ENCODE data around the gene NLGN2. TPM values are rescaled to one million over a fixed set of nuclear protein-coding genes. Genes with fewer than 3 reads are reported as not detected.

The NLGN2 gene
- total and polyA plus RNA-seq, 2 of the 8 experiments (the other 6 are each of a cell fraction or from before 2014, with no cell fraction given) = 21.2 to 62.8 TPM

GRCh38 chr17:7408863-7409262 is 1.2 kb downstream of the NLGN2 start:
- Histone ChIP-seq H3K4ac (replicated peaks; ENCODE audit: insufficient read length, low read depth, low read length) (no peak overlapping the region), H4K20me1 (replicated peaks in 1 of 2; ENCODE audit: control insufficient read depth in 1 of 2, insufficient read depth in 2 of 2, low read length in 2 of 2) (peaks cover 0 to 19% of the 10 kb centered on the region in 2 experiments), H3K9me3 (ENCODE audit: insufficient read depth in 2 of 2, low read depth in 1 of 2, low read length in 1 of 2) (no peaks in the 10 kb centered on the region), H3K18ac (ENCODE audit: extremely low read depth, low read length) (no peak overlapping the region), H3K4me3 (ENCODE audit: extremely low read depth in 1 of 4, insufficient read depth in 2 of 4, low read depth in 3 of 4, low read length in 4 of 4) (peak overlapping the region in 1 of 4 experiments; percentile 44; a peak in 3 of 8 replicates), H3K23me2 (ENCODE audit: low read depth, low read length) (peaks cover 13% of the 10 kb centered on the region; the same call in 1 of the 2 replicates), H2AK5ac (ENCODE audit: low read depth, low read length) (peak overlapping the region; percentile 53; the same call in 1 of the 2 replicates), H3K56ac (replicated peaks; ENCODE audit: insufficient read length, low read depth, low read length) (no peak overlapping the region), H3K9ac (replicated peaks in 1 of 4; ENCODE audit: extremely low read depth in 1 of 4, low read depth in 3 of 4, low read length in 3 of 4) (no peak overlapping the region), H2AFZ (ENCODE audit: low read length) (no peak overlapping the region), H2BK5ac (ENCODE audit: low read depth, low read length) (no peak overlapping the region), H3K36me3 (ENCODE audit: control insufficient read depth in 2 of 4, insufficient read depth in 4 of 4, low read length in 3 of 4) (peaks cover 2 to 22% (median 17%) of the 10 kb centered on the region in 4 experiments; a peak in 5 of 8 replicates), H3K14ac (ENCODE audit: insufficient read length) (no peak overlapping the region), H3K4me2 (ENCODE audit: insufficient read depth in 1 of 2, low read depth in 2 of 2, low read length in 2 of 2) (peak overlapping the region; percentile 43 to 90; a peak in 3 of 4 replicates), H3K27me3 (replicated peaks in 1 of 4; ENCODE audit: control insufficient read depth in 3 of 4, extremely low read depth in 1 of 4, insufficient read depth in 3 of 4, low read length in 3 of 4) (no peaks in the 10 kb centered on the region; a peak in 1 of 7 replicates), H3K79me1 (ENCODE audit: low read depth, low read length) (peaks cover 4% of the 10 kb centered on the region; the same call in 1 of the 2 replicates), H3K23ac (ENCODE audit: insufficient read length) (no peak overlapping the region), H3K27ac (ENCODE audit: low read depth, low read length) (no peak overlapping the region), H2BK12ac (ENCODE audit: low read depth, low read length) (peak overlapping the region; percentile 84; the same call in 1 of the 2 replicates), H3K79me2 (ENCODE audit: control insufficient read depth in 1 of 2, insufficient read depth in 2 of 2, low read length in 2 of 2) (peaks cover 0 to 5% of the 10 kb centered on the region in 2 experiments; a peak in 1 of 4 replicates), H4K8ac (ENCODE audit: extremely low read depth, insufficient read depth, low read length) (no peak overlapping the region), H2BK15ac (ENCODE audit: low read length) (0 out of 2 replicates have a peak overlapping the region, but pooled peaks have one; percentile 88), H2BK120ac (replicated peaks; ENCODE audit: low read depth, low read length) (no peak overlapping the region), H3K4me1 (replicated peaks in 1 of 4; ENCODE audit: control insufficient read depth in 3 of 4, insufficient read depth in 4 of 4, low read length in 3 of 4) (peaks cover 0 to 19% (median 11%) of the 10 kb centered on the region in 4 experiments; a peak in 5 of 7 replicates), H4K91ac (replicated peaks; ENCODE audit: insufficient read length, low read length) (no peak overlapping the region), H2BK20ac (ENCODE audit: low read length) (0 out of 2 replicates have a peak overlapping the region, but pooled peaks have one; percentile 32), H4K5ac (ENCODE audit: insufficient read length, low read depth, low read length) (no peak overlapping the region)
- ChIA-PET CTCF (ENCODE audit: partially characterized antibody) (interaction anchor here (0.6 to 1.5 kb wide), 5 partner anchors 22 to 152 kb away, joined by 3 to 4 read pairs (median 3); no protein-coding TSS in a partner anchor), POLR2A (ENCODE audit: partially characterized antibody) (interaction anchor here (0.7 to 8.2 kb wide), 11 partner anchors 11 to 176 kb away, joined by 3 to 66 read pairs (median 3); partner anchors contain the start of genes FGF11, POLR2A, TMEM102 and TNK1)
- 83% methylated on average over 6 of the region's 6 CpGs; no CpG with 5 or more reads in 1 of the 2 experiments for WGBS, 2 experiments (ENCODE audit: extremely low coverage in 1 of 2, insufficient coverage in 1 of 2, insufficient read length in 1 of 2, insufficient replicate concordance in 2 of 2, low coverage in 1 of 2, low lambda C conversion rate in 2 of 2, missing lambda C conversion rate in 1 of 2)
- FAIRE-seq (no peak), DNase-seq (ENCODE audit: low read depth in 1 of 2, low spot score in 2 of 2) (no peak)
- TF ChIP-seq RXRA (IDR thresholded peaks at IDR 0.05; ENCODE audit: insufficient read depth, low read depth, low read length) = no peak
- no peak for TF ChIP-seq E2F6 (IDR thresholded peaks at IDR 0.05)
- no peak for TF ChIP-seq RBBP5 (IDR thresholded peaks at IDR 0.05; ENCODE audit: borderline replicate concordance, low read depth, low read length)
- no peak for TF ChIP-seq JUN (IDR thresholded peaks at IDR 0.05; ENCODE audit: low read depth, low read length)
- no peak for TF ChIP-seq JUND (IDR thresholded peaks at IDR 0.05; ENCODE audit: low read length)
- no peak for TF ChIP-seq NRF1 (IDR thresholded peaks at IDR 0.05; ENCODE audit: low read depth, low read length)
- TF ChIP-seq ASH2L (IDR thresholded peaks at IDR 0.05; ENCODE audit: low read length) = no peak
- no peak for TF ChIP-seq CHD1 (IDR thresholded peaks at IDR 0.05; ENCODE audit: low read depth, low read length)
- no peak for TF ChIP-seq YY1 (IDR thresholded peaks at IDR 0.05; ENCODE audit: low read depth, low read length)
- TF ChIP-seq TAF7 (optimal IDR thresholded peaks at IDR 0.05; ENCODE audit: borderline replicate concordance, low read depth, low read length) = no peak
- no peak for TF ChIP-seq HDAC6 (IDR thresholded peaks at IDR 0.05; ENCODE audit: low read depth, low read length)
- no peak for TF ChIP-seq SUZ12 (IDR thresholded peaks at IDR 0.05; ENCODE audit: low read length)
- no peak for TF ChIP-seq SIRT6 (IDR thresholded peaks at IDR 0.05; ENCODE audit: low read length)
